Erythroblast (primary cell): ENCODE results near the gene DST.
"Not testable (repeated sequence)": the region's sequence is repeated elsewhere in the genome, so short reads cannot be mapped to it uniquely, and the experiment has no call there.

Experiments
- DNase-seq, 2 experiments: peaks; one replicate each; lab custom pipeline; 2025; lab: John Stamatoyannopoulos, UW
- GATA1 ChIP-seq: IDR thresholded peaks from 2 replicates; pipeline ENCODE4 v1.6.1; 2011; ENCODE audit warnings: low read depth, mild to moderate bottlenecking, control low read depth, low read length, moderate library complexity
- POLR2A ChIP-seq: IDR thresholded peaks from 2 replicates; pipeline ENCODE4 v1.6.1; 2011; ENCODE audit warnings: mild to moderate bottlenecking, low read length

The DST gene

GRCh38 chr6:56671651-56672461 is 29.2 kb upstream of the DST start:
- DNase-seq = no peak

GRCh38 chr6:56671160-56671559 is 28.5 kb upstream of the DST start:
- TF ChIP-seq GATA1 (no peak), POLR2A (no peak)
- DNase-seq = no peak

More at GRCh38 chr6:56671651-56672461, 29.2 kb upstream of the DST start:
- TF ChIP-seq POLR2A (no peak), GATA1 (no peak)

- TF ChIP-seq GATA1 (no peak), POLR2A (no peak)
- DNase-seq = no peak
These were observed 26.4 kb upstream of the DST start for GRCh38 chr6:56669041-56669440.

- TF ChIP-seq POLR2A = no peak
- no peak for TF ChIP-seq GATA1
- no peak for DNase-seq
These were observed 25.5 kb upstream of the DST start for GRCh38 chr6:56668158-56668557.

- no peak for DNase-seq
- TF ChIP-seq POLR2A (no peak), GATA1 (no peak)
These were observed 24.6 kb upstream of the DST start for GRCh38 chr6:56667336-56667735.

GRCh38 chr6:56664029-56664428 is 21.3 kb upstream of the DST start:
- no peak for DNase-seq
- TF ChIP-seq GATA1 (no peak), POLR2A (no peak)

- no peak for DNase-seq
- TF ChIP-seq POLR2A (no peak), GATA1 (no peak)
These were observed 20.7 kb upstream of the DST start for GRCh38 chr6:56663344-56663743.

GRCh38 chr6:56661338-56661737 is 18.6 kb upstream of the DST start:
- DNase-seq = not testable (repeated sequence)

GRCh38 chr6:56660381-56660730 is 17.7 kb upstream of the DST start:
- DNase-seq = no peak
- TF ChIP-seq GATA1 = no peak
- TF ChIP-seq POLR2A = no peak

GRCh38 chr6:56659721-56660380 is 17.2 kb upstream of the DST start:
- TF ChIP-seq GATA1 (no peak), POLR2A (no peak)
- DNase-seq = no peak

GRCh38 chr6:56658326-56658725 is 15.6 kb upstream of the DST start:
- no peak for TF ChIP-seq GATA1
- TF ChIP-seq POLR2A = no peak

GRCh38 chr6:56657354-56657753 is 14.7 kb upstream of the DST start:
- TF ChIP-seq GATA1 (no peak), POLR2A (no peak)
- no peak for DNase-seq

More at GRCh38 chr6:56658326-56658725, 15.6 kb upstream of the DST start:
- DNase-seq = no peak

GRCh38 chr6:56656466-56656865 is 13.8 kb upstream of the DST start:
- no peak for DNase-seq
- TF ChIP-seq GATA1 (no peak), POLR2A (no peak)

GRCh38 chr6:56655996-56656395 is 13.3 kb upstream of the DST start:
- DNase-seq = no peak
- TF ChIP-seq POLR2A (no peak), GATA1 (no peak)

GRCh38 chr6:56655249-56655648 is 12.6 kb upstream of the DST start:
- no peak for TF ChIP-seq POLR2A
- TF ChIP-seq GATA1 = no peak
- DNase-seq = no peak

- no peak for TF ChIP-seq POLR2A
- DNase-seq = no peak
These were observed 10.3 kb upstream of the DST start for GRCh38 chr6:56652994-56653393.
